ENCODE measurements around the gene GJB4.
"Not testable (repeated sequence)": the region's sequence is repeated elsewhere in the genome, so short reads cannot be mapped to it uniquely, and the experiment has no call there.

Gene GJB4

DNA sequence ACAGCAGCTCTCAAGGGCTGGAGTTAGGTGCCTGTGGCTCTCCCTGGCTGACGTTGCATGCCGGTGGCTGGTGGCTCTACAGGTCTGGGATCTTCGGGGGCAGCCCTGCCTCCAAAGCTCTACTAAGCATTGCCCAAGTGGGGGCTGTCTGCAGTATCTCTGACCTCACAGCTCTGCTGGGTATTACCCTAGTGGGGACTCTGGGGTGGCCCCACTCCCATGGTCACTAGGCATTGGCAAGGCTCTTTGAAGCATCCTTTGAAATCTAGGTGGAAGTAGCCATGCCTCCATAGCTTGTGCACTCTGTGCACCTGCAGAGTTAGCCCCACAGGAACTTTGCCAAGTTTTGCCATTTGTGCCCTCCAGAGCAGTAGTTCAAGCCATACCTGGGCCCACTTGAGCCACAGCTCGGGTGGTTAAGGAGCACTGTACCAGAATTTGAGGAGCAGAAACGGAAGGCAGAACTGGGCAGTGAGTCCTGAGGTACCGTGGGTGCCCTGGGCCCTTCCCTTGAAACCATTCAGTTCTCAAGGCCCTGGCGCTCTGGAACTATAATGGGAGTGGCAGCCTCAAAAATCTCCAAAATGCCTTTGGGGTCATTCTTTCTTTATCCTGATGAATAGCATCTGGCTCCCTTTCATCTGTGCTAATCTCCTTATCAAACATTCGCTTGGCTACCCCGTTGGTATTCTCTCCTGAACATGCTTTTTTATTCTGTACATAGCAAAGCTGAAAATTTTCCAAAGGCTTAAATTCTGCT is 48.7 kb downstream of the GJB4 start:
- no peak for FAIRE-seq

DNA sequence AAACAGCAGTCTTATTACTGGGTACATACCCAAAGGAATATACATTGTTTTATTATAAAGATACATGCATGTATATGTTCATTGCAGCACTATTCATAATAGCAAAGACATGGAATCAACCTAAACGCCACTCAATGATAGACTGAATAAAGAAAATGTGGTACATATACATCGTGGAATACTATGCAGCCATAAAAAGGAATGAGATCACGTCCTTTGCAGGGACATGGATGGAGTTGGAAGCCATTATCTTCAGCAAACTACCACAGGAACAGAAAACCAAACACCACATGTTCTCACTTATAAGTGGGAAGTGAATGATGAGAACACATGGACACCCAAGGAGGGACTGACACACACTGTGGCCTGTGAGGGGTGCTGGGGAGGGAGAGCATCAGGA is 51.2 kb downstream of the GJB4 start:
- not testable (repeated sequence) for FAIRE-seq
